ENCODE measurements around the gene WDR43.
A peak's percentile ranks its signal among the peaks of the same experiment; 100 is the strongest.

The WDR43 gene, protein sequence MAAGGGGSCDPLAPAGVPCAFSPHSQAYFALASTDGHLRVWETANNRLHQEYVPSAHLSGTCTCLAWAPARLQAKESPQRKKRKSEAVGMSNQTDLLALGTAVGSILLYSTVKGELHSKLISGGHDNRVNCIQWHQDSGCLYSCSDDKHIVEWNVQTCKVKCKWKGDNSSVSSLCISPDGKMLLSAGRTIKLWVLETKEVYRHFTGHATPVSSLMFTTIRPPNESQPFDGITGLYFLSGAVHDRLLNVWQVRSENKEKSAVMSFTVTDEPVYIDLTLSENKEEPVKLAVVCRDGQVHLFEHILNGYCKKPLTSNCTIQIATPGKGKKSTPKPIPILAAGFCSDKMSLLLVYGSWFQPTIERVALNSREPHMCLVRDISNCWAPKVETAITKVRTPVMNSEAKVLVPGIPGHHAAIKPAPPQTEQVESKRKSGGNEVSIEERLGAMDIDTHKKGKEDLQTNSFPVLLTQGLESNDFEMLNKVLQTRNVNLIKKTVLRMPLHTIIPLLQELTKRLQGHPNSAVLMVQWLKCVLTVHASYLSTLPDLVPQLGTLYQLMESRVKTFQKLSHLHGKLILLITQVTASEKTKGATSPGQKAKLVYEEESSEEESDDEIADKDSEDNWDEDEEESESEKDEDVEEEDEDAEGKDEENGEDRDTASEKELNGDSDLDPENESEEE

DNA sequence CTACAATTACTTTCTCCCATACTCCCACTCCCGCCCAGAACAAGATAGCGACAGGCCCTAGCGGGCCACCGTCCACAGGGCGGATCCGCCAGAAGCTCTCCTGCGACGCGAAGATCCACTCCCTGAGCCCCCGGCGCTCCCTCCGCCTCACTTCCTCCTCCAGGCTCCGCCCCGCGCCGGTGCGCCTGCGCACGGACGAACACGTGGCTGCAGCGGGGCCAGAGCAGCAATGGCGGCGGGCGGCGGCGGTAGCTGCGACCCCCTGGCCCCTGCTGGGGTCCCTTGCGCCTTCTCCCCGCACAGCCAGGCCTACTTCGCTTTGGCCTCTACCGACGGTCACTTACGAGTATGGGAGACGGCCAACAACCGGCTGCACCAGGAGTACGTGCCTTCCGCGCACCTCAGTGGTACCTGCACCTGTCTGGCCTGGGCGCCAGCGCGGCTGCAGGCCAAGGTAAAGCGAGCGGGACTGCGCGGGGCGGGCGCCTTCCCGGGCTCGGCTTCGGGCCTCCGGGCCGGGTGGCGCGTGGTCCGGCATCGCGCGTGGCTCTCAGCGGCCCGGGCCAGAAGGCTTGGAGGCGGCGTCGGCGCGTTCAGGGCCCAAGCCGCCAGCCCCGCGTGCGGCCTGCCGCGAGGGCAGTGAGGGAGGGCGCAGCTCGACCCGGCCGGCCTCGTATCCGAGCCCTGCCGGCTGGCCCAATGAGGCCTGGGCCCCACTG, at the start of gene WDR43:
Gene WDR43, plus strand, starts transcription at position 198 of the 719 bp plus-strand sequence. Its CDS starts 32 bp downstream, at position 230.
- DNase-seq (ENCODE audit: low read depth in 2 of 2, low spot score in 1 of 2): peak; percentile 87 to 95

DNA sequence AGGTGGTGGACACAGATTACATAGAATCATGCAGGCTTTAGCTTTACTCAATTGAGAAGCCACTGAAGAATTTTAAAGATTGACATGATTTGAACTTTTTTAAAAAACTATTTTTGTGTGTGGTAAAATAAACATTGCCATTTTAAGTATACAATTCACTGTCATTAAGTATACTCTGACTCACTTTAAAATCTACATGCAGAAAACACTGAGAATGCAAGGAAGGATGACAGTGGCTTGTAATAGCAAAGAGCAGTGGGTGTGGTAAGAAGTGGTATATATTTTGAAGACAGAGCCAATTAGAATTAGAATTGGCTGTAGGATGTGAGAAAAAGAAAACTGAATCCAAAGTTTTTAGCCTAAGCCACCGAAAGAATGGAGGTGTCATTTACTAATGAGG, 39.3 kb upstream of the WDR43 start:
- DNase-seq (ENCODE audit: low read depth in 2 of 2, low spot score in 1 of 2): no peak

DNA sequence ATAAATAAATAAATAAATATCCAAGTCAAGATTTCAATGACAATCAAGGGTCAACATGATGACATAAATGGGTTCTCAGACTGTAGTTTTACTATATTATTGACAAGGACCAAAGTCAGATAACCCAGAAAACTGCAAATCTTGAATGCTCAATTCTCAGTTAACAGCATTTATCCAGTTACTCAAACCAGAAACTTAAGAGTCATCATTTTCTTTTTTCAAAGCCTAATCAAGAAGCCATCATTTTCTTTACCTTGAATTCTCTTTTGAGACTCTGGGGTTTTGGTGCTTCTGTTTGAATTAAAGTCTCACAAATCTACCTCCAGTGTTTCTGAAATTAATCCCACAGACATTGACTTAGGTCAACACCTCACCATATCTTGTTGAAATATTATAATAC, 38.5 kb upstream of the WDR43 start:
- no peak for DNase-seq (ENCODE audit: low read depth in 2 of 2, low spot score in 1 of 2)

DNA sequence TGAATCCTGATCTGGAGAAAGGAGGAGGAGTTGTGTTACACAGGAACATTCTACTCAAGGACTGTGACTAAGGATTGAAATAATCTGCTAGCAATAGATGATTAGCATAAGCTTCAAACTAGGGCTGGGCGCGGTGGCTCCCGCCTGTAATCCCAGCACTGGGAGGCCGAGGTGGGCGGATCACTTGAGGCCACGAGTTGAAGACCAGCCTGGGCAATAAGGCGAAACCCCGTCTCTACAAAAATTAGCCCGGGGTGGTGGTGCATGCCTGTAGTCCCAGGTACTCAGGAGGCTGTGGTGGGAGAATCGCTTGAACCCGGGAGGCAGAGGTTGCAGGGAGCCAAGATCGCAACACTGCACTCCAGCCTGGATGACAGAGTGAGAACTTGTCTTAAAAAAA, 25.9 kb upstream of the WDR43 start:
- no peak for DNase-seq (ENCODE audit: low read depth in 2 of 2, low spot score in 1 of 2)

DNA sequence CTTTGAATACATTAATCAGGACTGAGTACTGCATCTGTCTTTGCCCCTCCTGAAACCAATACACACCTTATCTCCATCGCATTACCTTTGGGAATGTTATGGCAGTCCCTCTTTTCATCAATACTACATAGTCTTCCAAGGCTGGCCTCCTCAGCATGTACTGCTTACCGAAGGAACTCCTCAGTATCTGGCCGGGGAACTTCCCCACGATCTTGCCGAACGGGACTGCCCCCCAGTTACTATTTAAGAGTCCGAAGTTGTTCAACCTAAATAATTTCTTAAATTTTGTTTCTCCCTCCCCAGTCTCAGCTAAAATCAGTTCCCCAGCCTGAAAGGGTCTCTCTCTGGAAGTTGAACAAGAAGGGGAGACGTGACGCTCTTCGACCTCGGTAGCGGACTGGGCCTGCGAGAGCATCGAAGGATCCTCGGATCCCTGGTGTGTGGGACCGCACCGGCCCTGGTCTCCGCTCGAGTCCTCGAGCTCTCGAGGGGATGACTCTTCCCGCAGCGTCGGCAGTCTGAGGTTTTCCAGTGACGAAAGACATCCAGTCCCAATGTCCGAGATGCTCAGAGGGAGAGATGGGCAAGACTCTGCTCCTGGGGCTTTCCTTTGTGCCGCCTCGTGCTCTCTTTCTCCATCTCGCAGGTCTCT, 24.8 kb upstream of the WDR43 start:
- DNase-seq (ENCODE audit: low read depth in 2 of 2, low spot score in 1 of 2): no peak

DNA sequence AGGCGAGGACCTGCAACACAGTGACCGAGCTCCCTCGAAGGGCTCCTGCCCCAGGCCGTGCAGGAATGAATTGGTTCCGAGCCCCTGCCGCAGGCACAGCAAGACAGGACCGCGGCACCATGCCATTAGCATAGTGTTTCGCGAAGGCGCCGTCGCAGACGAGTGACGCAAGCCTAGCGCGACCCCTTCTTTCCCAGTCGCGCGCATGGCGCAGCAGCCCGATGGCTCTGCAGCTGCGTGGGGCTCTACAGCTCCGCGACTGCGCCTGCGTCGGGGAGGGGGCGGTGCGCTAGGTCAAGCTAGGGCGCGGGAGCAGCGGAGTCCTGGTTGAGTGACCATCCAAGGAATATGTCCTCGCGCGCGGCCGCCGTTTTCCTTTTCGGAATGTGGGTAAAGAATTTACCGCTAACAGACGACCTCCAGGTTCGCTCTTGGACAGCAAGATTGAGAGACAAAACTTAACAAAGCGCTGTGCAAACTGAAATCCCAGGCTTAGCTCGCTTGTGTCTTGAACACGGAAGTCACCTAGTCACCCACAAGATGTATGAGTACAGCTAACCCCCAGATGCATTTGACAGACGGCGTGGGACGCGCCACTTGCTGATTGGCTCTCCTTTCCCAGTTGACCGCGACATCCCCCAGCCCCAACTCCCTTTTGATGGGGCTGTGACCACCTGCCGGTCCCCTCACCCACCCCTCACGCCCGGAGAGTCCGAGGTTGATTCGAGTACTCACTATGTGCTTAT, 24.1 kb upstream of the WDR43 start, which contains the start of gene TRMT61B:
Gene TRMT61B, minus strand, starts transcription at position 164 of the 746 bp plus-strand sequence. Its CDS starts 32 bp downstream, at position 132.
- peak; percentile 94 to 97 for DNase-seq (ENCODE audit: low read depth in 2 of 2, low spot score in 1 of 2)

DNA sequence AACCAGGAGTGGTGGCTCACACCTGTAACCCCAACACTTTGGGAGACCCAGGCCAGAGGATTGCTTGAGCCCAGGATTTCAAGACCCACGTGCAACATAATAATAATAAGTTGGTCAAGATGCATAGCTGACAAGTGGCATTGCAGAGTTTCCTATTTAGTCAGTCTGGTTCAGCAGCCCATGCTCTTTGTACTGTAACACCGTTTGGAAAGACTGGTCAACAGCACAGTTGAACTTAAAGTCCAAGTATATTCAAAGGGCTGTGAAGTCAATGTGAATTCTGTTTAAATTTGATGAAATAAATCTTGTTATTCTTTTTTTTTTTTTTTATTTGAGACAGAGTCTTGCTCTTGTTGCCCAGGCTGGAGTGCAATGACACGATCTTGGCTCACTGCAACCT, 22.8 kb upstream of the WDR43 start:
- no peak for DNase-seq (ENCODE audit: low read depth in 2 of 2, low spot score in 1 of 2)

DNA sequence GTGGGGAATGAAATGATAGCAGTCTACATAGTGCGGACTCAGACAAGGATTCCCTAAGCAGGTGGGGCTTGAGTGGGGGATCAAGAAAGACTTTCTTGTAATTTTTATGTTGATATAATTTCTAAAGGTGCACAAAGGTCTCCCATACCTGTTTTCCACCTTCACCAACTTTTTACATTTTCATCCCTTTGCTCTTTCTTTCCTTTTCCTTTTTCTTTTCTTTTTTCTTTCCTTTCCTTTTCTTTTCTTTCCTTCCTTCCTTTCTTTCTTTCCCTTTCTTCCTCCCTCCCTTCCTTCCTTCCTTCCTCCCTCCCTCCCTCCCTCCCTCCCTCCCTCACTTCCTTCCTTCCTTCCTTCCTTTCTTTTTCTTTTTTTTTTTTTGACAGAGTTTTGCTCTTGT, 14.3 kb upstream of the WDR43 start:
- DNase-seq (ENCODE audit: low read depth in 2 of 2, low spot score in 1 of 2): no peak

DNA sequence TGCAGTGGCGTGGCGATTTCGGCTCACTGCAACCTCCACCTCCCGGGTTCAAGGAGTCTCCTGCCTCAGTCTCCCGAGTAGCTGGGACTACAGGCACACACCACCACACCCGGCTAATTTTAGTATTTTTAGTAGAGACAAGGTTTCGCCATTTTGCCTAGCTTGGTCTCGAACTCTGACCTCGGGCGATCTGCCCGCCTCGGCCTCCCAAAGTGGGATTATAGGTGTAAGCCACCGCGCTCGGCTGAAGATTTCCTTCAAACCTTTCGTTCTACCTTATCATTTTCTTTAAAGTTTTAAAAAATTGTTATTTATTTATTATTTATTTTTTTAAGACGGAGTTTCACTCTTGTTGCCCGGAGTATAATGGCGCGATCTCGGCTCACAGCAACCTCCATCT, 979 bp upstream of the WDR43 start:
- no peak for DNase-seq (ENCODE audit: low read depth in 2 of 2, low spot score in 1 of 2)

DNA sequence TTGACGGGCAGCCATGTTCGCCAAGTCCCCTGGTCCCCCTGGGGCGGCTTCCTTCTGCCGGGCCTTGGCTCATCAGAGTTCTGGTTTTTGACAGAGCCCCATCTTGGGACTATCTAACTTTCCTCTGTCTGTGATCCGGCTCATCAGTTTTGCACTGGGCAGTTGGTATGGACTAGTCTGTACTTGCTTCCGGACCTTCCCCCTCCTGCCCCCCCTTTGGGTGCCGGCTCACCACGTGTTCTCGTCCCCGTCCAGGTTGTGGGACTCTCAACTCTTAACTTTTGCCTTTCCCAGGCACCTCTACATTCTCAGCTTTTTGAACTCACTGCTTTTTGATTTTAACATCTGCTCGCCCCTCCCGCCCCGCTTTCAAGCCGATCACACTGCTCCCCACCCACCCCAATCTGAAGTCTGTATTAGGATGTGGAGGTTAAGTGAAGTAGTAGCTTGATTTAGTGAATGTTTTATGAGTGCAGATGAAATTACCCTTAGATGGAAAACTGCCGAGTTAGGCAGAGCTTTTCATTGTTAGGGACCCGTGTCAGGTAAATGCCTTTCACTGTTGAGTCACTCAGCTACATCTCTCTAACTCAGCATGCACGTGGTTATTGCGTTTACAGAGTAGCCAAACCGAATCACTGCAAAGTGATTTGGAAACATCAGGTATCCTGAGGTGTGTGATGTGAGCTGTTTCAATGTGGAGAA, 874 bp downstream of the WDR43 start:
- no peak for DNase-seq (ENCODE audit: low read depth in 2 of 2, low spot score in 1 of 2)

DNA sequence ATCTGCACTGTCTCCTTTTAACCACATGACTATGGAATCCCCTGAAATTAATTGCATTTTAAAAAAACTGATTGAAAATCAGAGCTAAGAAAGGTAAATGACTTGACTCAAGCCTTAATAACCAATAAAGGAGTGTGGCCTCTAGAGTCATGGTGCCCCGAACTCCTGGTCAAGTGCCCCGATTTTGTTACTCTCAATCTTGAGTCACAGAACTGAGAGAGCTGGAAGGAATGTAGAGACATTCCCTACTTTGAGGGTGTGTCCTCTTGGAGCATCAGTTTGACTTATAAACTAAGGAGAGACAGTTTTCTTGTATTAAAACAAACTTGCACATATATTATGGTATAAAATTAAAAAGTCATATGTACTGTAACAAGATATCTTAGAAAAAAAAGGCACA, 2.4 kb downstream of the WDR43 start:
- DNase-seq (ENCODE audit: low read depth in 2 of 2, low spot score in 1 of 2): no peak

DNA sequence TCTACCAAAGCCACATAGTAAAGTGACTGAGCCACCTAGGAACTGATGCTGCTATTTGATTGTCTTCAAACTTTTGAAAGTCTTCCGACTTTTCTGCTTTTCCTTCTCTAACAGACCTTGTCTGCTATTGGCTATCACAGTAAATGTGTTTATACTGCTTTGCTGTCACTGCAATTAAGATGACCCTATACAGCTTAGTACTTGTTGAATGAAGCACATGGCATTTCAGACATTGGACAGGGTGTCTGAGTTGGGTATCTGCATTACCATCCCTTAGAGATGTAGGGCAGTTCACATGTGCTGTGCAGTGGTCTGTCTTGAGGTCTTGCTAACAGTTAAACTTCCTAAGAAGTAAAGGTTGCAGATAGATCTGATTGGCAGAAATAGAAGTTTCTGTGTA, 3.6 kb downstream of the WDR43 start:
- DNase-seq (ENCODE audit: low read depth in 2 of 2, low spot score in 1 of 2): no peak

DNA sequence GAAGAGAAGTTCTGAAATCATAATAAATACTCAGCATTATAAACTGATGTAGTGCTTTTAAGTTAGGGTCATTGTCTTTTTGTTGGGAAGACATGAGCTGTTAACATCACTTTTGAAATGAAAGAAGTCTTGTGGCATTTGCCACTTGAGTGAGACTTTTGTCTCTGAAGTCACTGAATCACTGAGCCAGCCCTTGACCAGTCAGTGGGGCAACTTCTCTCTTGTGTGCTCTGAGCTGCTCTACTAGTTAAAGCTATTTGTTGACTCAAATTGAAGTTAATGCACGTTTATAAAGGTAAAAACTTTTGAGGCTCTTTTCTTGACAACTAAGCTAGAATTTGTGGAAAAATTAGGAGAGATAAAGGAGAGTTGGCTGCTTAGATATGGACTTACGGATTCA, 6.7 kb downstream of the WDR43 start:
- DNase-seq (ENCODE audit: low read depth in 2 of 2, low spot score in 1 of 2): no peak

DNA sequence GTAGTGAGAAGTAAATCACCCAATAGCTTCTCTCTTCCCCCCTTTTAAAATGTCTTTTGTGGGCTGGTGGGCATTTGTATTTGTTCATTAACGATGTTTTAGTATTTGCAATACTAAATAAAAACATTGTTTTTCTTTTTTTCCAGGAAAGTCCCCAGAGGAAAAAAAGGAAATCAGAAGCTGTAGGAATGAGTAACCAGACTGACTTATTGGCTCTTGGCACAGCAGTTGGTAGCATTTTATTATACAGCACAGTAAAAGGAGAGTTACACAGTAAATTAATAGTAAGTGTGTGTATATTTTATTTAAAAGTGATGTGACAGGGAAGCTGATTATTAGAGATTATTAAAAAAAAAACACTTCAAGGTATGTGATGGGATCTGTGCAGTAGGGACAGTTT, 7.4 kb downstream of the WDR43 start:
- DNase-seq (ENCODE audit: low read depth in 2 of 2, low spot score in 1 of 2): no peak

DNA sequence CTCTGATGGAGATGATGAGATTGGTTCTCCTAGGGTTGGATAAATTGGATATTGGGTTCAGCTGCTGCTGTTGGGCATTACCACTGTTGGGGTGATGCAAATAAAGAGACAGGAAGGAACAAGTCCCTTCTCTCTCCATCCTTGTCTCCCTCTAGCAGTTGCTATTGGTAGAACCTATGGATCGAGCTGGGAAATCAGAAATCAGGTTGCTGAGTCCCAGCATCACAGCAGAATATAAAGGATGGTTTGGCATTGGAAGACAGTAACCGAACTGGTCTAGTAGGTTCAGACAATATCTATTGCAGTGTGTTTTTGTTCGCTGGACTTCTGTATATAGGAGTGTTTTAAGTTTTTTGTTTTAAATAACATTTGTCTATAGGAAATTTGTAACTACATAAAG, 8.1 kb downstream of the WDR43 start:
- DNase-seq (ENCODE audit: low read depth in 2 of 2, low spot score in 1 of 2): no peak

DNA sequence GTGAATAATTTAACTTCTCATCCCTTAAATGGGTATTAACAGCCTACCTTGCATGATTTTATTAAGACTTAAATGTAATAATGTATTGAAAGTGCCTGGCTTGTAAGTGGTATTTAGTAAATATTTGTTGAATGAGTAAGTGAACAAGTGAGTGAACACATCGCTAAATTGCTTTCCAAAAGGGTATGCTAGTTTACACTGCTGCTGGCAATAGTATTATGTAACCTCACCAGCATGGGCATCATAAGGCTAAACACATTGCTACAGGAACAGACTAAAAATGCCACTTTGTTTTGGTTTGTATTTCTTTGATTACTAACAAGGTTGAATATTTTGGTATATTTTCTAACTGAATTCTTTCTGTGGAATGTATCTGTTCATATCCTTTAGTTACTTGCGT, 9.8 kb downstream of the WDR43 start:
- DNase-seq (ENCODE audit: low read depth in 2 of 2, low spot score in 1 of 2): no peak

DNA sequence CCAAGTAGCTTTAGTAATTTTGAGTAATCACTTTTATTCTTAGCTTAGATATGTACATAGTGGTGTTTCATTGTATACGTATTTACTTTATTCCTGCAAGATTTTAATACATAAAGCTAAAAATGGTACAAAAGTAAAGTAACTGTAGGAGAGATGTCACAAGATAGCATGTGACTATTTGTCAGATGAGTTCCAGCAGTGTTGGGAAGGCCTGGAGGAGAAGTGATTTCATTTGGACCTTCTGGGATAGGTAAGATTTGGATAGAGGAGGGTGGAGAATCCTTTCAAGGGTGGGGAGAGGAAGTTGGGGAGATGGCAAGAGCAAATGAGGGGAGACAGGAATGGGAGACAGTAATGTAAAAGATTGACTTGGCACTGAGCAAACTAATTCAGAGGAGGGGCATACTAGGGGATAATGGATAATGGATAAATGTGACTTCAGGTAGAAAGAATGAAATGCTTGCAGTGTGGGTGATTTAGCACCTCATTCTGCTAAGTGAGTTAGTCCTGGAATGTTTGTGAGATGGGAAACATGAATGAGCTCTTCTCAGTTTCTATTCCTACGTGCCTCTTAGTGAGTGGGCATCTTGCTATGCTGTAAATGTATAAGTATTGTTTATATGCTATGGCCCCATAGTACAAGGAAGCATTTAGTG, 10.5 kb downstream of the WDR43 start:
- no peak for DNase-seq (ENCODE audit: low read depth in 2 of 2, low spot score in 1 of 2)

DNA sequence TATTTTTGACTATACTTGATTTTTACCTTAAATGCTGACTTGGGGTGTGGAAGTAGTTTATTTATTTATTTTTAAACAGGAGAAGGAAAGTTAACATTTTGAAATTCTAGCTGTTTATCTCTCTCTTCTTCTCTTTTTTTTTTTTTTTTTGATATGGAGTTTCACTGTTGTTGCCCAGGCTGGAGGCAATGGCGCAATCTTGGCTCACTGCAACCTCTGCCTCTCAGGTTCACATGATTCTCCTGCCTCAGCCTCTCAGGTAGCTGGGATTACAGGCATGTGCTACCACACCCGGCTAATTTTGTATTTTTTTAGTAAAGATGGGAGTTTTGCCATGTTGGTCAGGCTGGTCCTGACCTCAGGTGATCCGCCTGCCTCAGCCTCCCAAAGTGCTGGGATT, 11.1 kb downstream of the WDR43 start:
- no peak for DNase-seq (ENCODE audit: low read depth in 2 of 2, low spot score in 1 of 2)

DNA sequence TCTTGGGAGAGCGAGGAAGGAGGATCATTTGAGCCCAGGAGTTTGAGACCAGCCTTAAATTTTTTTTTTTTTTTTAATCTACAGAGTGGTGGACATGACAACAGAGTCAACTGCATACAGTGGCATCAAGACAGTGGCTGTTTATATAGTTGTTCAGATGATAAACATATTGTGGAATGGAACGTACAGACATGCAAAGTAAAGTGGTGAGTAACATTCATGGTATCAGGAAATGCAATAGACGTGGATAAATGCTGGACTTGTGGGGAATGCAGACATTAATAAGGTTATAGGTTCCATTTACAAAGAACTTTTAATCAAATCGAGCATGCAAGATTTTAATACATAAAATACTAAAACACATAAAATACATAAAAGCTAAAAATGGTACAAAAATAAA, 11.9 kb downstream of the WDR43 start:
- DNase-seq (ENCODE audit: low read depth in 2 of 2, low spot score in 1 of 2): no peak

DNA sequence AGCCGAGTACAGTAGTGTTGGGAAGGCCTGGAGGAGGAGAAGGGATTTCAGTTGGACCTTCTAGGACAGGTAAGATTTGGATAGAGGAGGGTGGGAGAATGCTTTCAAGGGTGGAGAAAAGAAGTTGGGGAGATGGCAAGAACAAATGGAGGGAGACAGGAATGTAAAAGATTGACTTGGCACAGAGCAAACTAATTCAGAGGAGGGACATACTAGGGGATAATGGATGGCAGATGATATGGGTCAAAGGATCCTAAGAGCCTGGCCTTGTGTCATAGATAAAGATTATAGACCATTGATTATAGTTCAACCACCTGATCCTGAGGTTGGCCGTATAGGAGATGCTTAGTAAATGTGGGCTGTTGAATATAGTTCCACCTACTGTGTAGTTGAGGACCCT, 12.4 kb downstream of the WDR43 start:
- no peak for DNase-seq (ENCODE audit: low read depth in 2 of 2, low spot score in 1 of 2)

Data from stimulated activated CD8-positive, alpha-beta memory T cell treated with anti-CD3 and anti-CD28 coated beads, Interleukin-4, amount 100 ng/mL, for 1 hour (primary cell).